Astrocyte of the cerebellum (primary cell): ENCODE data around the gene PLOD3.

Experiments
- DNase-seq: peaks from one replicate; pipeline ENCODE4 v3.0.0-alpha.2; 2011; ENCODE audit warnings: low read depth
- H3K4me3 ChIP-seq: 2 replicates; pipeline ENCODE4 v1.5.1; 2011; ENCODE audit warnings: mild to moderate bottlenecking, low read depth, low read length, moderate library complexity
- in situ Hi-C: cut with HindIII; loops from 2 replicates; pipeline ENCODE4 v1.10.0; 2017; ENCODE audit warnings: low sequenced_read_pairs
- TF ChIP-seq, protein P1 (sequence below): IDR thresholded peaks from 2 replicates; pipeline ENCODE4 v1.5.1; 2012; ENCODE audit warnings: low read length, low read depth, moderate library complexity, mild to moderate bottlenecking; ENCODE audit errors: missing control alignments

PLOD3 gene

DNA sequence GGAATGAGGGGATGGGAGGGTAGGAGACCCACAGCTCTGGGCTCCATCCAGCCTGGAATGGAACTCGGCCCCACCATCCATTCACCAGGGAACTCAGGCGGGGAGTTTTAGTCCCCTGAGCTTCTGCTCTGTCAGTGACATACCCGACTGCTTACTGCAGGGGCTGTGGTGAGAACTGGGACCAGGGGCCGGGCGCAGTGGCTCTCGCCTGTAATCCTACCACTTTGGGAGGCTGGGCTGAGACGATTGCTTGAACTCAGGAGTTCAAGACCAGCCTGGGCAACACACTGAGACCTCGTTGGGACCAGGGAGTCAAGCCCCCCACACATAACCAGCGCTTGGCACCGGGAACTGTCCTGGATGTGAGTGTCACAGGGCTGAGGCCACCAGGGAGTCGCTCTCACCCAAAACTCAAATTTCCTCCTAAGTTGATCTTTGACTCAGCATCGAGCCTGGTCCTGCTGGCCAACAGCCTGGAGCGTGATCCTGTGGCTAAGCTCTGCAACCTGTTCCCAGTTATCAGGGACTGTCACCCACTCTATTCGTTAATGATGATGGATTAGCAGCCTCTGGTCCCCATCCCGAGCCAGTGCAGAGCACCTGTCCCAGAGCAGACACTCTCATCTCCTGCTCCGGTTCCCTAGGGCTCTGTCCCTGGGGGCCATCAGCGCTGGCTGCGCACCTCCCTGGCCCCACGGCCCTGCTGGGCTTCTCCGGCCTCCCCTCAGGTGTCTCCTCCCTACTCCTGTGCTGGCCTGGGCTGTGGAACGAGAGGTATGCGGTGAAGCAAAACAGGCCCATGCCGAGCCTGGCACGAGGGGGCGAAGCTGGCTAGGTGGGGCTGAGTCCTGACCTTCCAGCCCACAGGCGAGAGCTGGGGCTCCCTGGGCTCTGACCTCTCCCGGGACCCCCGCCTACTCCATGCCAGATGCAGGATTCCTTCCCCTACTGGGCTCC lies 21.1 kb upstream of the PLOD3 start:
- TF ChIP-seq, protein P1, sequence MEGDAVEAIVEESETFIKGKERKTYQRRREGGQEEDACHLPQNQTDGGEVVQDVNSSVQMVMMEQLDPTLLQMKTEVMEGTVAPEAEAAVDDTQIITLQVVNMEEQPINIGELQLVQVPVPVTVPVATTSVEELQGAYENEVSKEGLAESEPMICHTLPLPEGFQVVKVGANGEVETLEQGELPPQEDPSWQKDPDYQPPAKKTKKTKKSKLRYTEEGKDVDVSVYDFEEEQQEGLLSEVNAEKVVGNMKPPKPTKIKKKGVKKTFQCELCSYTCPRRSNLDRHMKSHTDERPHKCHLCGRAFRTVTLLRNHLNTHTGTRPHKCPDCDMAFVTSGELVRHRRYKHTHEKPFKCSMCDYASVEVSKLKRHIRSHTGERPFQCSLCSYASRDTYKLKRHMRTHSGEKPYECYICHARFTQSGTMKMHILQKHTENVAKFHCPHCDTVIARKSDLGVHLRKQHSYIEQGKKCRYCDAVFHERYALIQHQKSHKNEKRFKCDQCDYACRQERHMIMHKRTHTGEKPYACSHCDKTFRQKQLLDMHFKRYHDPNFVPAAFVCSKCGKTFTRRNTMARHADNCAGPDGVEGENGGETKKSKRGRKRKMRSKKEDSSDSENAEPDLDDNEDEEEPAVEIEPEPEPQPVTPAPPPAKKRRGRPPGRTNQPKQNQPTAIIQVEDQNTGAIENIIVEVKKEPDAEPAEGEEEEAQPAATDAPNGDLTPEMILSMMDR: no peak
- H3K4me3 ChIP-seq: no peak overlapping the region
- no peak for DNase-seq
- in situ Hi-C loops: no loop called here

DNA sequence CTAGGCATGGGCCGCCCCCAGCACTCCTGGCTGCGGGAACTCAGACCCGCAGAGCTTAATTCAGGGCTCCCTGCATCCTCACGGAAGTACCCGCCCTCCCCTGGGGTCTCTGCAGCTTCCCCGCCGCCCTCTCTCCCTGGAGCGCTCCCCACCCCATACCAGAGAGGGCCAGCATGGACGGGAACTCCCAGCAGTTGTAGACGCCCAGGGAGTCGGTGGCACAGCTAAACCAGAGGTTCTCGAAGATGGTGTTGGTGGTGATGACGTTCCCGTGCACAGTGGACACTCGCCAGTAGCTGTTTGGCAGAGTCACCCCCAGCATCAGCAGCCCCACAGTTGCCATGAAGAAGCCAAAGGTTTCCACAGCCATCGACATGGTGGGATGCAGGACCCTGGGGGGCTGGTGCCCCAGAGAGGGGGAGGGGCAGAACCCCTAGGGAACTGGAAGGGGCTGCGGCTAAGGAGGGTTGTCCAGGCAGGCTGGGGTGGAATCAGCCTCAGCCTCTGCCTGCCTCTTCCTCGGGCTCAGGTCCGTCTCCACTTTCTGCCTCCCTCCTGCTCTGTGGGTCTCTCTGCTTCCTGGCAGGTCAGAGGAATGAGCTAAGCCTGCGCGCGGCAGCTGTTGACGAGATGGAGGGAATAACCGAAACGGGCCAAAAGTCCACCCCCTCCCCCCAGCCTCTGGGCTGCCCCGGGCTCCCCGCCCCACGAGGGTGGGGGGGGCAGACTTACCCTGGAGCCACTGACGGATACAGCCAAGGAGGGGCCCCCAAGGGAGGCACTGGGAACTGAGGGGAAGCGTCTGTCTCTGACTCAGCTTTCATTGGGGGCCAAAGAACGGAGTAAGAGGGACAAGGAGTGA lies 20.1 kb upstream of the PLOD3 start, which contains the start of gene CLDN15:
TSS of gene CLDN15 (minus strand) at position 597 of the 862 bp plus-strand sequence. CDS start at position 376, 221 bp downstream.
- no peak within 1 kb of the TSS for H3K4me3 ChIP-seq
- DNase-seq: no peak
- TF ChIP-seq, protein P1: no peak
- in situ Hi-C loops: no loop called here

DNA sequence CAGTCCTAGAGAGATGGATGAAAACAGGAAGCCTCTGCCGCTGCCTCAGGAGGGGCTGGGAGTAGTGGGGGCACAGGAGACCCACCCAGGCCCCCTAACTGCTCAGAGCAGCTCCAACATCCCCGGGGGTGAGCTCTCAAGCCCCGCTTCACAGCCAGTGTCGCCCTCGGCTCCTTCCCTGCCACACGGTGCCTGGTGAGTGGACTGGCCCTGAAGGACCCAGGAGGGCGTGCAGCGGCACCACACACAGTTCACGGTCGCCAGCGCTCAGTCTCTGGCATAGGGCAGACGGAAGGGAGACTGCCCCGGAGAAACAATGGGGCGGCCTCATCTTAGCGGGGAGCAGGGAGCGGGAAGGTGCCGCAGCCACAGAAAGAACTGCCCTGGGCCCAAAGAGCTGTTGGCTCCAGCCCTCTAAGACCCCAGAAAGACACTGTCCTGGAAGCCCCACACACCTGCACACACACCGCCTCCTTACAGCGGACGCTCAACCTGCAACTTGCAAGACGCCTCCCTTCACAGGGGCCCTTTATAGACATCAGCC lies 19.0 kb upstream of the PLOD3 start:
- H3K4me3 ChIP-seq: no peak overlapping the region
- TF ChIP-seq, protein P1: no peak
- in situ Hi-C loops: no loop called here
- DNase-seq: no peak

DNA sequence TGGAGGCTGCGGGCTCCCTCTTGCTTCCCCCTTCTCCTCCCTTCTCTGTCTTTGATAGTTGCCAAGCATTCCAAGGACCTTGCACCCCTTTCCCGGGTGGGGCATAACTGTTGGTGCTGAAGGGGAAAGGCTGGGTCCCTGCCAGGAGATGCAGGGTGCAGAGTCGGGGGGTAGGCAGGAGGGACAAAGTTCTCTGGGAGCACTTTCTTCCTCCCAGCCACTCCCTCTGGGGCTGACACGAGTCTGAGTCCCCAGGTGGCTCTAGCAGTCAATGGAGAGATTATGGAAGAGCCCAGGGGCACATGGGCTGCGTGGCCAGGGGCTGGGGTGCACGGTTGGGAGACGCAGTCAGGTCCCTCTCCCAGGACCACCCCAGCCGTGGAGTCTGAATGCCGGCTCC lies 18.1 kb upstream of the PLOD3 start:
- TF ChIP-seq, protein P1: no peak
- no peak for DNase-seq
- no peak overlapping the region for H3K4me3 ChIP-seq
- in situ Hi-C loops: no loop called here

- in situ Hi-C loops: no loop called here
- no peak for DNase-seq
- TF ChIP-seq, protein P1: peak; percentile 35
- no peak overlapping the region for H3K4me3 ChIP-seq
These were observed 17.7 kb upstream of the PLOD3 start for GRCh38 chr7:101235050-101235449.

DNA sequence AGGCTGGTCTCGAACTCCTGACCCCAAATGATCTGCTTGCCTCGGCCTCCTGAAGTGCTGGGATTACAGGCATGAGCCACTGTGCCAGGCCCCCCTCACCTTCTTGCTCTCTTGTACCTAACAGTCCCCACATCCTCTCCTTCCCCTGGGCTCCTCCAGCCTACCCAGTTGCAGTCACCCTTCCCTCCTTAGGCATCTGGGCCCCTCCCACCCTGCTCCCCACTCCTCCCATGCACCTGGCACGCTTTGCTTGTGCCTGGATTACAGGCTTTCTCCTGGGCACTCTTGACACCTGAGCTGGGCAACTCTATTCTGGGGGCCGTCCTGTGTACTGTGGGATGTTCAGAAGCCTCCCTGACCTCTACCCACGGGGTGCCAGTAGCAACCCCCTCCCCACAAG lies 17.3 kb upstream of the PLOD3 start:
- TF ChIP-seq, protein P1: no peak
- no peak overlapping the region for H3K4me3 ChIP-seq
- in situ Hi-C loops: no loop called here
- DNase-seq: no peak
